ENCODE measurements around the gene MAGEC1. TPM values are rescaled to one million over a fixed set of nuclear protein-coding genes. Genes with fewer than 3 reads are reported as not detected.

Gene MAGEC1
- total RNA-seq, 6 experiments from 2014 or later: not detected

GRCh38 chrX:141941234-141941633 is 37.5 kb downstream of the MAGEC1 start:
- 22% methylated on average over 2 of the region's 2 CpGs for WGBS (ENCODE audit: insufficient coverage, low coverage, low lambda C conversion rate, missing lambda C conversion rate)

GRCh38 chrX:141945426-141945825 is 41.7 kb downstream of the MAGEC1 start:
- no peak for ATAC-seq

More at GRCh38 chrX:141941234-141941633, 37.5 kb downstream of the MAGEC1 start:
- Histone ChIP-seq H3K9me3 (no peaks in the 10 kb centered on the region), H3K27me3 (no peaks in the 10 kb centered on the region), H3K4me3 (no peak overlapping the region), H3K27ac (no peak overlapping the region), H3K4me1 (no peaks in the 10 kb centered on the region), H3K36me3 (no peaks in the 10 kb centered on the region)
- DNase-seq (no peak), ATAC-seq (no peak)
- no peak for TF ChIP-seq POLR2A (IDR thresholded peaks at IDR 0.05)
- TF ChIP-seq CTCF (IDR thresholded peaks at IDR 0.05): no peak
- intact Hi-C loops (cut with DNase I): no loop called here

GRCh38 chrX:141947350-141947749 is 43.7 kb downstream of the MAGEC1 start:
- Histone ChIP-seq H3K27ac (no peak overlapping the region), H3K36me3 (no peaks in the 10 kb centered on the region), H3K4me1 (no peaks in the 10 kb centered on the region), H3K27me3 (no peaks in the 10 kb centered on the region), H3K4me3 (no peak overlapping the region), H3K9me3 (no peaks in the 10 kb centered on the region)
- 42% methylated on average over 1 of the region's 3 CpGs for WGBS (ENCODE audit: insufficient coverage, low coverage, low lambda C conversion rate, missing lambda C conversion rate)
- ATAC-seq (no peak), DNase-seq (no peak)
- intact Hi-C loops (cut with DNase I): no loop called here
- no peak for TF ChIP-seq CTCF (IDR thresholded peaks at IDR 0.05)
- TF ChIP-seq POLR2A (IDR thresholded peaks at IDR 0.05): no peak

More at GRCh38 chrX:141945426-141945825, 41.7 kb downstream of the MAGEC1 start:
- DNase-seq: no peak
- Histone ChIP-seq H3K4me1 (no peaks in the 10 kb centered on the region), H3K4me3 (no peak overlapping the region), H3K27ac (no peak overlapping the region), H3K36me3 (no peaks in the 10 kb centered on the region), H3K9me3 (no peaks in the 10 kb centered on the region), H3K27me3 (no peaks in the 10 kb centered on the region)
- intact Hi-C loops (cut with DNase I): no loop called here
- 43% methylated on average over 3 of the region's 7 CpGs for WGBS (ENCODE audit: insufficient coverage, low coverage, low lambda C conversion rate, missing lambda C conversion rate)
- no peak for TF ChIP-seq CTCF (IDR thresholded peaks at IDR 0.05)
- no peak for TF ChIP-seq POLR2A (IDR thresholded peaks at IDR 0.05)

GRCh38 chrX:141952603-141953002 is 48.9 kb downstream of the MAGEC1 start:
- Histone ChIP-seq H3K36me3 (no peaks in the 10 kb centered on the region), H3K27ac (no peak overlapping the region), H3K4me3 (no peak overlapping the region), H3K9me3 (no peaks in the 10 kb centered on the region), H3K4me1 (no peaks in the 10 kb centered on the region), H3K27me3 (no peaks in the 10 kb centered on the region)
- ATAC-seq: peak in 1 of 4 donors; percentile 30
- WGBS (ENCODE audit: insufficient coverage, low coverage, low lambda C conversion rate, missing lambda C conversion rate): no CpG with 5 or more reads among the region's 5 CpGs
- DNase-seq: no peak
- intact Hi-C loops (cut with DNase I): no loop called here
- TF ChIP-seq CTCF (IDR thresholded peaks at IDR 0.05): no peak
- TF ChIP-seq POLR2A (IDR thresholded peaks at IDR 0.05): no peak

GRCh38 chrX:141958675-141959074 is 55.0 kb downstream of the MAGEC1 start:
- no peaks in the 10 kb centered on the region for H3K9me3 ChIP-seq
- H3K27ac ChIP-seq: no peak overlapping the region
- TF ChIP-seq POLR2A (IDR thresholded peaks at IDR 0.05) (no peak), CTCF (IDR thresholded peaks at IDR 0.05) (no peak)
- no peaks in the 10 kb centered on the region for H3K4me1 ChIP-seq
- no peaks in the 10 kb centered on the region for H3K27me3 ChIP-seq
- no peak for ATAC-seq
- intact Hi-C loops (cut with DNase I): no loop called here
- no peak overlapping the region for H3K4me3 ChIP-seq
- no peaks in the 10 kb centered on the region for H3K36me3 ChIP-seq
- WGBS (ENCODE audit: insufficient coverage, low coverage, low lambda C conversion rate, missing lambda C conversion rate): 45% methylated on average over 2 of the region's 2 CpGs
- DNase-seq: no peak
